ENCODE data around the gene UBASH3B.
A peak's percentile ranks its signal among the peaks of the same experiment; 100 is the strongest.

The UBASH3B gene

DNA sequence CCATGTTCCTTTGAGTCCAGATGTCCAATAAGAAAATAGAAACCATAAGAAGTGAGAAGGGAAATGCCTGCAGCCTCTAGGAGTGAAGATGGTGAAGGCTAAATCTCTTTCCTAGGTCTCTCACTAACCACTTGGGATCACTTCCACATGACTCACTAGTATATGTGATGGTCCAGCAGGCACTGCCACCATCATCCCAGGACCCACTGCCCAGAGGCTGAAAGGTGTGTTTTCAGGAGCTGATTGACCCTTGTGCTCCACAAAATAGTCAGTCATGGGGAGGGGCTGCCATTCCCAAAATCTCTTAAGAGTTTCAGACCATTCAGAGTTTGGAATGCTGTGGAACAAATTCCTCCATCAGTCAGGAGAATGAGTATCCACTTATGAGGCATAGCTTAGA, 22.9 kb downstream of the UBASH3B start:
- DNase-seq (ENCODE audit: low spot score), result no peak

DNA sequence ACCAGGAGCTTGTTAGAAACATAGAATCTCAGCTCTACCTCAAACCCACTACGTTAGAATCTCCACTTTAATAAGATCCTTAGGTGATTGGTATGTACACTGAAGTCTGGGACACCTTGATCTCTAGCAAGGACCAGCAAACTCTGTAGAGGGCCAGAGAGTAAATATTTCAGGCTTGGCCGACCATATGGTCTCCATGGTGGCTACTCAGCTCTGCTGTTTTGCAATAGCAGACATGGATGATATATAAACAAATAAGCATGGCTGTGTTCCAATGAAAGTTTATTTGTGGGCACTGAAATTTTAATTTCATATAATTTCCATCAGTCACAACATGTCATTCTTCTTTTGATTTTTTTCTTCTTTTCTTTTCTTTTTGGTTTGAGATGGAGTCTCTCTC, 23.9 kb downstream of the UBASH3B start:
- no peak for DNase-seq (ENCODE audit: low spot score)

DNA sequence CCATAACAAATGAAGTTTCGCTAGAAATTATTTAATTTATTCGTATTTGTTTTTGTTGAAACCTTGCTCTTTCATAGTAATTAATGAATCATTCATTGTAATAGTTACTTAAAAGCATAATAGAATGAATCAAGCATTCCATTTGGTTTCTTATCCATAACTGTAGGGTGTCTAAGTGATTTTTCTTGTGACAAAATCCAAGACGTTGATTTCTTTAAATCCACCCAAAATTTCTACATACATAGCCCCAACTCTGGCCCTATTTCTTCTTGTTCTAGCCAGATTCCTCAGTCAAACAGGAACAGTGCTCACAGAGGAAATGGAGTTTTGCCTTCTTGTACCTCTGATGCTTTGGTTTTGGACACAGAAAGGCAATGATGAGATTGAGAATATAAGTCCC, 25.5 kb downstream of the UBASH3B start:
- no peak for DNase-seq (ENCODE audit: low spot score)

DNA sequence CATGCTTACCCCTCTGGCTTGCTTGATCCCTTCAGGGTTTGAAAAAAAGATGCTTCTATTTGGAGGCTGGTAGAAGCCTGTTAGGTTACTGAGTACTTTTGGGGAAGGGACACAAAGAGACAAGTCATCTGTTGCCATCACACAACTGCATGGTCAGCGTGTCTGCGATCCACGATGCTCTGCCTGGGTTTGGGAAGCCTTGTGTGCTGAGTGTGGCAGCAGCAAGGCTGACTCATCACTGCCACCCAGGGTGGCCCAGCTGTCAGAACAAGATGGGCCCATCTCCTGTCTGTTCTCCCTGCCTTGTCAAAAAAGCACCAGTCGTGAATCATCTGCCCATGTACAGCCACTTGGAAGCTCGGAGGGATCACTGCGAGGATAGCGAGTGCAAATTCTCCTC, 26.2 kb downstream of the UBASH3B start:
- no peak for DNase-seq (ENCODE audit: low spot score)

DNA sequence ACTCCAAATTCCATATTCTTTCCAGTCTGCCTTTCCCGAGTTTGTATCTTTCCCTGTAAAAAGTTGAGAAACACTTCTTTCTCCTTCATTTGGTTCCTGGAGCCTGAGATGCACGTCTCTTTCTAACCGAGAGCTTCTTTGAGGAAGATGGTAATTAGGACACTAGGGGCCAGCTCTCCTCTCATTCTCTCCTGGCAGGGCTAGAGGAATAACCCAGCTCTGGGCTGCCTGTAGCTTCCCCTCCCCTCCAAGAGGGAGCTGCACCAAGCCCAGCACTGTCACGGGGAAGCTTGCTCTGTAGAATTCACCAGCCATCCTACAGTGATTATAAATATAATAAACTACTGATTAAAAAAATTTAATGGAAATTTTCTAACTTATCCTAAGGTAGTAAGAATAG, 26.9 kb downstream of the UBASH3B start:
- DNase-seq (ENCODE audit: low spot score), result no peak

DNA sequence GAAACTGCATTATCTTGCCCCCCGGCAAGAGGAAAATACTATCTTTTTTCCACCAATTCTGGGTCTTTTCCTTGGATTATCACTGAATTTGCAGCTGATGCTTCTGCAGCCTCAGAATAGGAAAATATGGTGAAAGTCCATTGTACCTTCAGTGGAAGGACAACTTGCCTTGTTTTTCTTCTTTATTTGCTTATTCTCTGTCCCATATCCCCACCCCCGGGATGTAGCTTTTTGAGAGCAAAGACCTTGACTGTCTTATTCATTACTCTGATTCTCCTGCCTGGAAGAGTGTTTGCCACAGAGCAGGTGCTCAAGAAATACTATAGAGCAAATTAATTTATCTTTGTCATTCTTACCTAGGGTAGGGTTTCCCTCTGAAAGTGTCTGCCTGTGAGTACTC, 29.5 kb downstream of the UBASH3B start:
- no peak for DNase-seq (ENCODE audit: low spot score)

DNA sequence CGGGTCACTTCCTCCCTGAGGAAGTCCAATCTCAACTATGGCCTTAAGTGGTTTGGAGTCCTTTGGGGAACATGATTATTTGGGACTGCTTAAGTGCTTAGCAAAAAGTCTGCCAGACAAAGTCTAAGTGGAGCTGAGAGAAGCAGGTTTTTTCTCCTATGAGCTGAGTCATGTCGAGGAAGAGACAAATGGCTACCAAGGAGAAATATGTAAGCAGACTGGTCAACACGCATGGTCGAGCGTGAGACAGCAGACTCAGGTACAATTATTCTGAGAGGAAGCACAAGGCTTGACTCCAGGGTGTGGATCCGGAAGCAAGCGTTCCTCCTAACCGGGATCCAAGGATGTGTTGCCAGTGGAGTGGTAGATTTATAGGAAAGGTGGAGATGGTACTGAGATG, 30.6 kb downstream of the UBASH3B start:
- no peak for DNase-seq (ENCODE audit: low spot score)

DNA sequence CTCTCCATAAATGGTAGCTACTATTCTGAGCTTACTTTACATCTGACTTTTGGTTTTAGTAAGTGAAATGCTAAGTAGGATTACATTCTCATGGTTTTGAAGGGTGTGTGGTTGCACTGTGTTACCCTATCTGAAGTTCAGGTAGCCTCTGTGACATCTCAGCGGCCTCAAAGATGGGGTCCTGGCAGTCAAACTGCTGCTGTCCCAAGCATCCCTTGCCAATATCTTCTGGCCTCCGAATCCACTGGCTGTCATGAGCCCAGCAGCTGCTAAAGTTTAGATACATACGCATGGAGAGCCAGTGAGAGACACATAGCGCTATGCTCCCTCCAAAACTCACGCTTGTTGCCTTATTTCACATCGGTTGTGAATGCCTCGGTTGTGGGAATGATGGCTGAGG, 34.9 kb downstream of the UBASH3B start:
- no peak for DNase-seq (ENCODE audit: low spot score)

DNA sequence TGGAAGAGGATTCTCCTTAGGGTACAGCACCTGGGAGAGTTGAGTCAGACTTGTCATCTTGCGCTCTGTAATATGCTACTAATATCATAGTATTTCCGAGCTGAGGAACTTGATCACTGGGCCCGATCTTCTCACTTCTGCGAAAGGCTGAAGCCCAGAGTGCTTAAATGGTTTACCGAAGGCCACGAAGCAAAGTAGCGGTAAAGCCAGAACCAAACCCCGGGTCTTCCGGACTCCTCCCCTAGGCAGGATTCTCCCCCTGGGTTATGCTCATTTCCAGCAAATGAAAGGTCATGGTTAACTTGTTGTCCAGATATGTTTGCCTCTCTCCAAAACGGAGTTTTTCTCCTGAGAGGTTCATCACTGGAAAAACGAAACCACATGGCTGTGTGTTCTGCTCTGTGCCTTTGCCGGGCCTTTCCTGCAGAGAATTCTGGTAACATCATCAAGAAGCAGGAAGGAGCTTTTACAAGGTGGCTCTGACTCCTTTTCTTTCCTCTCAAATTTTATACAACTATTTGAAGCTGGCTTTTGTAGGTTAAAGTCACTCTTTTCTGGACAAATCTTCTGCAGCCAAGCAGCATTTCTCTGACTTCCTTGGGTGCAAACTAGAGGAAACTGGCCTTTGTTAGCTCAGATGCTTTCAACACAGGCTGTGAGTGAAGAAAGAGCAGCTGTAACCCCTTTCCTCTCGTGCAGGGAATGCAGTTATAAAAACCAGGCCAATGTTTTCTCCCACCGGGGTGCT, 35.5 kb downstream of the UBASH3B start:
- no peak for DNase-seq (ENCODE audit: low spot score)

DNA sequence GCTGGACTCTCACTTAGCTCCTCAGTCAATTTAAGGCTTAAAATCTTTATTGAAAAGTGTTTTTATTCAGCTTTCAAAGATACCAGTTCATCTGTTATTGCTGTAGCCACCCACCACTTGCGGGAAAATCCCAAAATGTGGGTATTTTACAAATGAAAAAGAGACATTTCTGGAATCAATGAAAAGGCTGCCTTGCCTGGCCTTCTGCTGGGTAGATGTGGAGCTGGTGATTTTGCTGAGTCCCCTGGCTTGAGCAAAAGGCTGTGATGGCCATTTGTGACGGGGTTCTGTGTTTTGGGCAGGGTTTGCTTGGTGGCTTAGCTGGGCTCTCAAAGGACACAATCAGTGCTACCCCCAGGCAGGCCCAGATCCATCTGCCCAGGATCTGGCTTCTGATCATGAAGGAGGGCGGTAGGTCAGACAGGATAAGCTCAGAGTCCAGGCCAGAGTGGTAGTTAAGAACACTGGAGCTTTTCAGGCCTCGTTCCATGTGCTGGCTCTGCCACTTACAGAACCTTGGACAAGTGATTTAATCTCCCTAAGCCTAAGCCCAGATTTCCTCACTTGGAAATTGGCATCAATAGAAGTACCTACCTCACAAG, 36.1 kb downstream of the UBASH3B start:
- DNase-seq (ENCODE audit: low spot score), result no peak

DNA sequence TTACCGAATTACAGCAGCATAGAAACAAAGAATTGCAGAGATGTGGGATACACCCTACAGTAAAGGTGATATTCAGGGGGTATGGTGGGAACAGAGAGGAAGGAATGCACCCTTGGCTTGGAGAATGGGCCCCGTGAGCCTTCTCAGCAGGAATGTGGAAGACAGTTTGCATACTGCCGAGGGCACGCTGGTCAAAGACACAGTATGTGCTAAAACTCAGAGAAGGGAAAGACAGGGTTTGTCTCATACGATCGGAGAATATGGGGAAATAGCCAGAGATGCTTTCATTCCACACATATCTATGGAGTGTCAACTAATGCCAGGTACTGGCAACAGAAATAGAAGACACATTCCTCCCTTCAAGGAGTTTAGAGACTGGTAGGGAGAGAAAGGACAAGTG, 36.9 kb downstream of the UBASH3B start:
- no peak for DNase-seq (ENCODE audit: low spot score)

DNA sequence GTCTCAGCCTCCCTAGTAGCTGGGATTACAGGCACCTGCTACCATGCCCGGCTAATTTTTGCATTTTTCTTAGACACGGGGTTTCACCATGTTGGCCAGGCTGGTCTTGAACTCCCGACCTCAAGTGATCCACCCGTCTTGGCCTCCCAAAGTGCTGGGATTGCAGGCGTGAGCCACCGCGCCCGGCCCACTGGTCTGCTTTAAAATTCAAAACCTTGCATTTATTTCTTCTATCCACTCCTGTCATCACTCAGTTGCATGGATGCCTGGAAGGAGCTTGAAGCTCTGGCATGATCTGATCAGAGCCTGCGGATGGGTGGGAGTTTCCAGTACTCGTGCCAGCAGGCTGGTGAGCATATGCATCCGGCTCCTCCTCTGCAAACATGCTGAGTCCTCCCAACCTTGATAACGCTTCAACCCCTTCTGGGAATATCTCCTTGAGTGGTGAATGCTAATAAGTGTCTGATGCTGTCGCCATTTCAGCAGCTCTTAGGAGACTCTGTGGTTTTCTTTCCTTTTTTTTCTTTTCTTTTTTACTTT, 39.6 kb downstream of the UBASH3B start:
- no peak for DNase-seq (ENCODE audit: low spot score)

DNA sequence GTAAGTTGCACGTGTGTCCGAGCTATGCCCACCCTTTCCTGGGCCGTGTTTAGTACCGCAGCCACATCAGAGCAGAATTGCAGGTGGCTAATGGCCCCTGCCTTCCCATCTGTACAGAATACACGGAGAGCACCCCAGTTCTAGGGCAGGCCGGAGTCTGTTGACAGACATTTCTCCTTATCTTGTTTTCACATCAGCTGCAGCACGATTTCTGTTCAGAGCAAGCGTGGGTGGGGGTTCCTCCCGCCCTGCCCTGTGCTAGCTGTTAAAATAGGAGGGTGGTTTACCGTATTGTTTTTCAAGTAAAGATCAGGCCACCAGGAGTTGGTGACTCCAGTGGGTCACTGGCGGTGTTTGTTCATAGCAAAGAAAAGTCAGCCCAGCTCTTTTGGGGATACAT, 41.1 kb downstream of the UBASH3B start:
- DNase-seq (ENCODE audit: low spot score), result peak; percentile 75

DNA sequence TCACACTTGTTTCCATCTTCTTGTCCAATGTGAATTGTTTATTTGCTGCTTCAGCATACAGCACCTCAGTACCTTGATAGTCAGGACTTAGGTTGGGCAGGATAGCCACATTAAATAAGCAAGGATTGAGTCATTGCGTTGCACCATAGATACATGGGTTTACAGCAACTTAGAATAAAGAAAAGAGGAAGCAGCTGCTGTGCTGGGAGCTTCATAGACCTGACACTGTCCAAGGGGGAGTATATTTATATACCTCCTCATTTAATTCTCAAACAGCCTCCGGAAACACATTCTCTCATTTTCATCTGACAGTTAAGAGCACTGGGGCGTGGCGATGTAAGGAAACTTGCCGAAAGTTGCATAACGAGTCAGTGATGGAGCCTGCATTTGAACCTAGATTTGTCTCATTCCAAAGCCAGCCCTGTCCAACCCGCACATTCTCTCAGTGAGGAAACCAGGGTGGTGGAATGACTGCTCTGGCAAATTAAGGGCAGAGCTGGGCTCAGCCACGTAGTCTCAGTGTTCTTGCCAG, 42.2 kb downstream of the UBASH3B start:
- DNase-seq (ENCODE audit: low spot score), result peak; percentile 59

DNA sequence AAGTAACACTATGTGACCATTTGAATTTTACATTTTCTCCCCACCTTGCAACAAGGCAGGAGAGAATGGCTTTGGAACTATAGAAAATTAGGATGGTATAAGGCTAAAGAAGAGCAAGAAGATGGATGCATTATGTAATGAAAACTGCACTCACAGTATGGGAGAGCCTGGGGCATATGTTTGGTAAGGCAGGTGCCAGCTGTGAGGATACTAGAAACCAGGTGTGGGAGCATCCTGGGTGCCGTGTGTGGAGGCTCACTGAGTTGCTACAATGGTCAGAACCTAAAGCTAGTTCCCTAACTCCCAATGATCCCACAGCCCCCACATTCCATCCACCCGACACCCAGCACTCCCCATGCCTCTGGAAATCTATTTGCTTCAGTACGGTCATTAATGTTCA, 42.9 kb downstream of the UBASH3B start:
- DNase-seq (ENCODE audit: low spot score), result no peak

DNA sequence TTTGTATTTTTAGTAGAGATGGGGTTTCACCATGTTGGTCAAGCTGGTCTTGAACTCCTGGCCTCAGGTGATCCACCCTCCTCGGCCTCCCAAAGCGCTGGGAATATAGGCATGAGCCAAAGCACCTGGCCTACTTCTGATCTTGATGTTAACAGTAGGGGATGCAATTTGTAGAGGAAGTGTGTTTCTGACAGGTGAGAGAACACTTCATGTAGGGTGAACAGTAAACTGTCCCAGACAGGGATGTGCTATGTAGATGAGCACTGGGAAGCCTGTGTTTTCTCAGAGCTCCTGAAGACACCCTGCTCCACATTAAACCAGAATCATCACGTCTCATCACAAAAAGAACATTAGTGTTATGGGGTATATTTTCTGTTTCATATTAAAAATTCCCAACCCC, 45.1 kb downstream of the UBASH3B start:
- no peak for DNase-seq (ENCODE audit: low spot score)

DNA sequence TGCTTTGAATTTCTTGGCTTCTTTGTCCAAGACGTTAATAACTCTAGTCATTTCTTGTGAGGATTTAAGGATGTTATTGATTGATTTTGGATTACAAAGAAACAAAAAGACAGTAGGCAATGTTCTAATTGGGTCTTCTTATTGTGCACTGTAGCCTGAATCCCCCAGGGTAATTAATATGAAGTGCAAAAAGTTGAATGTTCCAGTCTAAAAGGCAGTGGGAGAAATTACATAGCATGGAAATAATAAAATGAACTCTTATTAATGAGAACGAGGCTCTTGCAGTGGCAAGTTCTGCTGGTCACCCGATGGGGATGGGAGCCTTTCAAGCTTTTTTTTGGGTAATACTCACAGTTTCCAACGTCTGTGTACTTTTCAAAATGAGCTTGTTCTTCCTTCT, 45.6 kb downstream of the UBASH3B start:
- no peak for DNase-seq (ENCODE audit: low spot score)

DNA sequence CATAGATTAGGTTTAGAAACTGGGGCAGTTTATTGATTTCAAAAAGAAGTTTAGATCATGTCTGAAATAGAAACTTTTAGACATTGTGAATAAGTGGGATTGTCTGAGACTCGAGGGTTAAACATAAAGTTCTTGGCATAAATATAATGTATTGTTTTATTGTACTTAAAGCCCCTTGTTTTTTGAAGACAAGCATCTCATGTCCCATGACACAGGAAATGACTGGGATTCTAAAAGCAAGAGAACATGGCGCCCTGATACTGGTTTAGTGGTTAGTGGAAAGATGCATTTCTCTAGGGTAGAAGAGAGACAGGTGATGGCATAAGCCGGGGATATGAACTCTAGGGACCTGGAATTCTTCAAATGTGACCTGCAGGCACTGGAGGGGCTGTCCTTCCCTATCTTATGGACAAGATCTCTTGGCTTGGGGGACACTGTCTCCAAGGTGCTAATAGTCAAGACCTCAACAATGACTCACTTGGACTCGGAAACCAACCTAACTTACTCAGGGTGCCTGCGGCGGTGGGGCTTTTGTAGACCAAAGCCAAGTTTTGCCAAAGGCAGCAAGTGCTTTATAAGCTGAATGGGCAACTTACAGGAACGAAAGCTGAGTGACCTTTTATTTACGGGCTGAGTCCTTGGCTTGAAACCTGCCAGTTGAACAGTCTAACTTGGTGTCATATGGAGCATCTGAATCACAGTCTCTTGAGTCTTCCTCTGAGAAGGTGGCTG, 48.2 kb downstream of the UBASH3B start:
- no peak for DNase-seq (ENCODE audit: low spot score)

DNA sequence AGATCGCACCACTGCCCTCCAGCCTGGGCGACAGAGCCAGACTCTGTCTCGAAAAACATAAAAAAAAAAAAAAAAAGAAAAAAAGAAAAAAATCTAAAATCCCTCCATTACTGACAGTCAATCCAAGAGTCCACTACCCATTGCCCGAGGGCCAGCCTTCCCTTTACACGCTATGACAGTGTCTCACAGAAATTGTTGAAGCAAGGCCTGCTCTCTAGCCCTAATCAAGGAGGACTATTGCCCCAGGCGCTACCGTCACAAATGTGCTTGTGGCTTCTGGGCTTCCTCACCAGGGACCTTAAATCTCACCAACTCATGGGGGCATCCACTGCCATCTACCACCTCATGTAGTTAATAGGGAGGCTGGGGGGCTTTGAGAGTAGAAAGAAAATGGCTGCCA, 49.9 kb downstream of the UBASH3B start:
- DNase-seq (ENCODE audit: low spot score), result no peak

DNA sequence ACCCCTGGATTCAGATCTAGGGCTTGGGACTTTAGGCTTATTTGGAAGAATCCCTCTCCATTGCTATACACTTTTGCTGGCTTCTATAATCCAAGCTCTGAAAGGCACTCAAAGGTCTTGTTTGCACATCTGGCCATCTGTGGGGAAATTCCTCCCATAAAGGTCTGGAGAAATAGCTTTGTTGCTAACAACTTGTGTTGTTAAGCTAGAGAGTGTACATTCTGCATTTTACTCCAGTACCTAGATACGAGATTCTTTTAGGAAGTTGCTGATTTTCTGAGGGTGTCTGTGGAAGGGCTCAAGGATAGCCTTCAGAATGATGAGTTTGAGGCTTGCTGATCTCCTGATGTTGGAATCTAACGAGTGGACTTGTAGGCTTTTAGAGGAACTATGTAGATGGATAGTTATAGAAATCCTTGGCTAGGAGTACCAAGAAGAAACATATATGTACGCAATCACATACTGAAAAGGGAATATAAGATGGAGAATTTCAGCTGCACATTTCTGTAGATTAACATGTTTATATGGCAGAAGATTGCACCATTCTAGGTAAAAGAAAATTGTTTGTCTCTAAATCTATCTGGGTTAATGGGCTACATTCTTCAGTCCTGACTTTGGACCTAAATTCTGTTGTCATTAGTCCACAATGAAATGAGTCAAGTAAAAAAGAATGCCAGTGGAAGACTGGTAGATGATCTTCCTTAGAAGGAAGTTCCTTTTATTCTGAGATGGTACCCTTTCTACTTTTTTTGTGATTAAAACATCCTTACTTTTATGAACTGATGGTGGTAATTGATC, 51.0 kb downstream of the UBASH3B start:
- DNase-seq (ENCODE audit: low spot score), result no peak

DNA sequence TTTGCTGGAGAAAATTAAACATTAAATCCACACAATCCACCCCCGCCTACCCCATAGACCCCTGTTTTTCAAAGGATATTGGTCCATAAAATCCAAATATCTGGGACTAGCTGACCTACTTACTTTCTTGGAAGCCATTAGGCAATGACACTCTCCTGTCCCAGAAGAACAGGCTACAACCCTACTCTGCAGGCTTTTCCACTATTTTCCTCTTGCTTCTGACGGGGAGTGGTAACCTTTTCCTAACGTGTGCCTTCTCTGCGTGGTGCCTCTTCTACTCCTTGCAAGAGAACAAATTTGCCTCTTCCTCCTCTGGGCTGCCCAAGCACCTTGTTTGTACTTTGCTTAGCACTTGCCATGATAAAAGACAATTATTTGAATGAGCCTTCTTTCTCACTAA, 51.6 kb downstream of the UBASH3B start:
- no peak for DNase-seq (ENCODE audit: low spot score)

DNA sequence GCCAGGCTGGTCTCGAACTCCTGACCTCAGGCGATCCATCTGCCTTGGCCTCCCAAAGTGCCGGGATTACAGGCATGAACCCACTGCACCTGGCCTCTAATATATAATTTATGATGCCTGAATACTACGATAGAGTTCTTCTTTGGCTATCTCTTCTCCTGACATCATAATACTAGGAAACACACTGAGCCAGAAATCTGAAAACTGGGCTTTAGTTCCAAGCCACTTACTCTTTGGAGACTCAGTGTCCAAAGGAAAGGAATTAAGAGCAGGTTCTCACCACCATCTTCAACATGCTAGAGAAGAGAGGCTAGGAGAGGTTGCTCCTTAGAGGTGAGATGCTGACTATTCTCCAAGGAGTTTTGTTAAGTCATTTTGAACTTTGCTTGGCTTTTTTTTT, 52.4 kb downstream of the UBASH3B start:
- DNase-seq (ENCODE audit: low spot score), result no peak

Data from activated CD4-positive, alpha-beta T cell treated with anti-CD3 and anti-CD28 coated beads, Interleukin-2, Interleukin-4, amounts not matched to agents 100 ng/mL and 50 ng/mL, durations not matched to agents 16 hours and 8 hours (primary cell).